OCI-LY1 (cell line): Measurements from ENCODE around the gene TSPAN32.

Experiments
- H2AFZ ChIP-seq: fragments of 200-600 bp; sonication (generic), shearing (Covaris generic); 2 replicates; pipeline ENCODE4 v1.6.0; 2014; ENCODE audit warnings: antibody characterized with exemption, mild to moderate bottlenecking, low read length
- H3F3A ChIP-seq: fragments of 200-600 bp; sonication (generic), shearing (Covaris generic); 2 replicates; pipeline ENCODE4 v1.6.0; 2014; ENCODE audit warnings: mild to moderate bottlenecking, antibody characterized with exemption, low read length, moderate library complexity; ENCODE audit not compliant: insufficient read depth
- H3K27ac ChIP-seq: fragments of 200-600 bp; sonication (generic); 2 replicates; pipeline ENCODE4 v1.5.1; 2014; ENCODE audit warnings: low read length, mixed run types, mild to moderate bottlenecking, low read depth; ENCODE audit not compliant: poor library complexity, severe bottlenecking
- H3K27me3 ChIP-seq: fragments of 200-600 bp; sonication (generic); 2 replicates; pipeline ENCODE4 v1.6.0; 2014; ENCODE audit warnings: antibody characterized with exemption, mild to moderate bottlenecking, low read length, moderate library complexity; ENCODE audit not compliant: insufficient read depth
- H3K36me3 ChIP-seq: fragments of 200-600 bp; sonication (generic); 2 replicates; pipeline ENCODE4 v1.6.1; 2014; ENCODE audit warnings: mild to moderate bottlenecking, antibody characterized with exemption, low read length, moderate library complexity, mixed read lengths; ENCODE audit not compliant: insufficient read depth
- H3K4me1 ChIP-seq: fragments of 200-600 bp; sonication (generic); 2 replicates; pipeline ENCODE4 v1.5.1; 2014; ENCODE audit warnings: mild to moderate bottlenecking, low read length, moderate library complexity; ENCODE audit not compliant: insufficient read depth, severe bottlenecking
- H3K4me2 ChIP-seq: fragments of 200-600 bp; sonication (generic), shearing (Covaris generic); 2 replicates; pipeline ENCODE4 v1.6.1; 2014; ENCODE audit warnings: low read length
- H3K4me3 ChIP-seq: fragments of 200-600 bp; sonication (generic); 2 replicates; pipeline ENCODE4 v1.5.1; 2014; ENCODE audit warnings: low read length, low read depth, mild to moderate bottlenecking, mixed read lengths; ENCODE audit not compliant: poor library complexity, severe bottlenecking
- H3K79me2 ChIP-seq: fragments of 200-600 bp; shearing (Covaris generic); 2 replicates; pipeline ENCODE4 v1.6.1; 2016; ENCODE audit warnings: mixed run types, low read length, mixed read lengths; ENCODE audit not compliant: insufficient read depth
- H3K9ac ChIP-seq: fragments of 200-600 bp; sonication (generic), shearing (Covaris generic); 2 replicates; pipeline ENCODE4 v1.6.1; 2014; ENCODE audit warnings: mild to moderate bottlenecking, low read length, mixed read lengths
- H3K9me2 ChIP-seq: fragments of 200-600 bp; sonication (generic), shearing (Covaris generic); 2 replicates; pipeline ENCODE4 v1.6.1; 2014; ENCODE audit warnings: low read depth, mild to moderate bottlenecking, low read length, mixed read lengths
- H3K9me3 ChIP-seq: fragments of 200-600 bp; shearing (Covaris generic); 2 replicates; pipeline ENCODE4 v1.6.1; 2014; ENCODE audit warnings: low read length, mixed read lengths
- H4K20me1 ChIP-seq: fragments of 200-600 bp; sonication (generic), shearing (Covaris generic); 2 replicates; pipeline ENCODE4 v1.6.0; 2016; ENCODE audit warnings: mild to moderate bottlenecking, low read length; ENCODE audit not compliant: insufficient read depth
- EZH2 ChIP-seq: fragments of 200-600 bp; sonication (generic), shearing (Covaris generic); IDR thresholded peaks from 2 replicates; pipeline ENCODE4 v1.8.0; 2017; ENCODE audit warnings: borderline replicate concordance, mixed run types, mild to moderate bottlenecking, antibody characterized with exemption, low read length, moderate library complexity, mixed read lengths
- TF ChIP-seq, protein P1 (sequence below): fragments of 200-600 bp; sonication (generic), shearing (Covaris generic); IDR thresholded peaks from 2 replicates; pipeline ENCODE4 v1.5.1; 2017; ENCODE audit warnings: mild to moderate bottlenecking, antibody characterized with exemption, low read length, moderate library complexity, mixed read lengths

The TSPAN32 gene

GRCh38 chr11:2320568-2321310 lies 18.9 kb downstream of the TSPAN32 start:
- Histone ChIP-seq H3K79me2 (no peaks in the 10 kb centered on the region), H3K27me3 (no peaks in the 10 kb centered on the region; the same call in 1 of the 2 replicates), H3K36me3 (no peaks in the 10 kb centered on the region), H3K4me2 (no peak overlapping the region), H3K27ac (no peak overlapping the region), H3F3A (no peaks in the 10 kb centered on the region), H4K20me1 (no peaks in the 10 kb centered on the region), H3K4me1 (no peaks in the 10 kb centered on the region), H2AFZ (no peak overlapping the region), H3K9me2 (no peaks in the 10 kb centered on the region), H3K9me3 (no peaks in the 10 kb centered on the region), H3K9ac (no peak overlapping the region), H3K4me3 (no peak overlapping the region)
- TF ChIP-seq, protein P1, sequence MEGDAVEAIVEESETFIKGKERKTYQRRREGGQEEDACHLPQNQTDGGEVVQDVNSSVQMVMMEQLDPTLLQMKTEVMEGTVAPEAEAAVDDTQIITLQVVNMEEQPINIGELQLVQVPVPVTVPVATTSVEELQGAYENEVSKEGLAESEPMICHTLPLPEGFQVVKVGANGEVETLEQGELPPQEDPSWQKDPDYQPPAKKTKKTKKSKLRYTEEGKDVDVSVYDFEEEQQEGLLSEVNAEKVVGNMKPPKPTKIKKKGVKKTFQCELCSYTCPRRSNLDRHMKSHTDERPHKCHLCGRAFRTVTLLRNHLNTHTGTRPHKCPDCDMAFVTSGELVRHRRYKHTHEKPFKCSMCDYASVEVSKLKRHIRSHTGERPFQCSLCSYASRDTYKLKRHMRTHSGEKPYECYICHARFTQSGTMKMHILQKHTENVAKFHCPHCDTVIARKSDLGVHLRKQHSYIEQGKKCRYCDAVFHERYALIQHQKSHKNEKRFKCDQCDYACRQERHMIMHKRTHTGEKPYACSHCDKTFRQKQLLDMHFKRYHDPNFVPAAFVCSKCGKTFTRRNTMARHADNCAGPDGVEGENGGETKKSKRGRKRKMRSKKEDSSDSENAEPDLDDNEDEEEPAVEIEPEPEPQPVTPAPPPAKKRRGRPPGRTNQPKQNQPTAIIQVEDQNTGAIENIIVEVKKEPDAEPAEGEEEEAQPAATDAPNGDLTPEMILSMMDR, result no peak
- TF ChIP-seq EZH2, result no peak

- Histone ChIP-seq H3K9ac (no peak overlapping the region), H3K36me3 (no peaks in the 10 kb centered on the region), H3K79me2 (no peaks in the 10 kb centered on the region), H3K4me3 (no peak overlapping the region), H4K20me1 (no peaks in the 10 kb centered on the region), H3K4me1 (no peaks in the 10 kb centered on the region), H3K27me3 (no peaks in the 10 kb centered on the region; the same call in 1 of the 2 replicates), H3F3A (no peaks in the 10 kb centered on the region), H2AFZ (no peak overlapping the region), H3K9me3 (no peaks in the 10 kb centered on the region), H3K4me2 (no peak overlapping the region), H3K9me2 (no peaks in the 10 kb centered on the region), H3K27ac (no peak overlapping the region)
- TF ChIP-seq, protein P1, result no peak
- no peak for TF ChIP-seq EZH2
These were observed 19.5 kb downstream of the TSPAN32 start for GRCh38 chr11:2321311-2321683.

DNA sequence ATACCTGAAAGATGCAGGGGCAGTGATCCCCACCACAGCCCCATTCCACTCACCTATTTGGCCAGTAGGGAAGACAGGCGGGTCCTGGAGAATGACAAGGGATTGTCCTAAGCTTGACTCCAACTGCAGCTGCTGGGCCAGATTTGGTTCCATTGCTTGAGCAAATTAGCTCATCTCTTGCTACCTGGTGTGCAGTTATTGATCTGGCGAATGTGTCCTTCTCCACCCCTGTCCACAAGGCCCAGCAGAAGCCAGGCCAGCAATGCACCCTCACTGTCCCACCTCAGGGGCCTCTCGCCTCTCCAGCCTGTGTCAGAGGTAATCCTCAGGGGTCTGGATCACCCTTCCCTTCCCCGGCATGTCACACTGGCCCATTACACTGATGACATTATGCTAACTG lies 23.3 kb downstream of the TSPAN32 start:
- H3K27ac ChIP-seq, result no peak overlapping the region
- H3K36me3 ChIP-seq, result no peaks in the 10 kb centered on the region
- H4K20me1 ChIP-seq, result no peaks in the 10 kb centered on the region
- no peaks in the 10 kb centered on the region for H3K4me1 ChIP-seq
- H2AFZ ChIP-seq, result no peak overlapping the region
- no peaks in the 10 kb centered on the region for H3K79me2 ChIP-seq
- no peak overlapping the region for H3K9ac ChIP-seq
- no peak for TF ChIP-seq EZH2
- TF ChIP-seq, protein P1, result no peak
- H3K4me2 ChIP-seq, result no peak overlapping the region
- H3K9me3 ChIP-seq, result no peaks in the 10 kb centered on the region
- H3F3A ChIP-seq, result no peaks in the 10 kb centered on the region
- no peak overlapping the region for H3K4me3 ChIP-seq
- H3K9me2 ChIP-seq, result no peaks in the 10 kb centered on the region
- H3K27me3 ChIP-seq, result no peaks in the 10 kb centered on the region; the same call in 1 of the 2 replicates
